HG03064 (cell line): ENCODE data around the gene ZNF236.
"Not testable (repeated sequence)": the region's sequence is repeated elsewhere in the genome, so short reads cannot be mapped to it uniquely, and the experiment has no call there.

Experiments used
- ATAC-seq: cut with Tn5 transposase; IDR thresholded peaks from one replicate; pipeline ENCODE4 v1.9.1; 2021; ENCODE audit warnings: low read depth; ENCODE audit not compliant: unreplicated experiment

Gene ZNF236

DNA sequence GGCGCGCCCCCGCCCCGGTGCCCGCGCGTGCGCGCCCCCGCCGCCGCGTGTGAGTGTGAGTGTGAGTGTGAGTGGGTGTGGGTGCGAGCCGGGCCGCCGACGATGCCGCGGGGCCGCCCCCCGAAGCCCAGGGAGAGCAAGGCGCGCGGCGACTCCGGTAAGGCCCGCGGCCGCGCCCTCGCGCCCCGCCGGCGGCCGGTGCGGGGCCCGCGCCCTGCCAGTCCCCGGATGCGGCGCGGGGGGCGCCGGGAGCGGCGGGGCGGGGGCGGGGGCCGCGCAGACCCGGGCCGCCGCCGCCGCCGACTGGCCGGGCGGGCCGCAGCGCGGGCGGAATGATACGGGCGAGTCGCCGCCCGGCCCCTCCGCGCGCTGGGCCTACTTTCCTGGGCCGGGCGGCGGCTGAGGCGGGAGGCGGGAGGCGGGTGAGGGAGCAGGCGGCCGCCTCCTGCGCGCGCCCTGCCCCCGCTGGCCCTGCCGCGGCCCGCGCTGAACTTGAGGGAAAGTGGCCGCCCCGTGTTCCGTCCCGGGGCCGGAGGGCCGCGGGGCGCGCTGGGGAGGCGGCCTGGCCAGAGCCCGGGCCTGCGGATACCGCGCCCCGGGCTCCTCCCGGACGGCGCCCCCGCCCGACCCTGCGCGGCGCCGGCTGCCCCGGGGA is at the start of gene ZNF236:
ZNF236 (plus strand) TSS at position 52 of the 655 bp plus-strand sequence; CDS start at position 103, 51 bp downstream.
- ATAC-seq: peak; percentile 45

DNA sequence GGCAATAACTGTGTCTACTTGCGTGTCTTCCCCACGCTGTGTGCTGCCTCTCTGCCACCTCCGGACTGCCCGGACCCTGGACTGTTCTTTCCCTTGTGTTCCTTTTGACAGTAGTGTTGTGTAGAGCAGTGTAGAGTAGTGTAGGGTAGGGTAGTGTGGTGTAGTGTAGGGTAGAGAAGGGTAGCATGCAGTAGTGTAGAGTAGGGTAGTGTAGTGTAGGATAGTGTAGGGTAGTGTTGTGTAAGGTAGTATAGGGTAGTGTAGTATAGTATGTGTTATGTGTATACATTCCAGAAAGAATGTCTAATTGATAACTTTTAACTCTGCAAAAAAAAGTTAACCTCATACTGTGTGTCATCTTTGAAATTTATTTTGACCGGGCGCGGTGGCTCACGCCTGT is 49.7 kb upstream of the ZNF236 start:
- no peak for ATAC-seq

DNA sequence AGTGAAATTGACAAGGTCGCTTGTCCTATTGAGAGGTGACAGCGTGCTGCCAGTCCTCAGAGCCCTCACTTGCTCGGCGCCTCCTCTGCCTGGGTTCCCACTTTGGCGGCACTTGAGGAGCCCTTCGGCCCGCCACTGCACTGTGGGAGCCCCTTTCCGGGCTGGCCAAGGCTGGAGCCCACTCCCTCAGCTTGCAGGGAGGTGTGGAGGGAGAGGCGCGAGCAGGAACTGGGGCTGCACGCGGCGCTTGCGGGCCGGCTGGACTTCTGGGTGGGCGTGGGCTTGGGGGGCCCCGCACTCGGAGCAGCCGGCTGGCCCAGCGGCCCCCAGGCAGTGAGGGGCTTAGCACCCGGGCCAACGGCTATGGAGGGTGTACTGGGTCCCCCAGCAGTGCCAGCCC is 45.3 kb upstream of the ZNF236 start:
- ATAC-seq: not testable (repeated sequence)

- ATAC-seq: no peak
Measured at GRCh38 chr18:76783786-76784484, 38.4 kb upstream of the ZNF236 start.

DNA sequence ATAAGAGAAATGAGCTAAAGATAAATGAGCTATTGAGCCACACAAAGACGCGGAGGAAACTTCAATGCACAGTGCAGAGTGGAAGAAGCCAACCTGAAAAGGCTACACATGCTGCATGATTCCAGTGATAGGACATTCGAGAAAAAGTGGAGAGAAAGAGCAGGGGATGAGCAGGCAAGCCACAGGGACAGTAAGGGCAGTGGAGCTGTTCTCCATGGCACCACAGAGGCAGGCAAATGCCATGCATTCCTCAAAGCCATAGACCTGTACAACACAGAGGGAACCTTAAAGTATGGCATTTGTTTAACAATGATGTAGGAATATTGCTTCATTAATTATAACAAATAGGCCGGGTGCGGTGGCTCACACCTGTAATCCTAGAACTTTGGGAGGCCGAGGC is 36.5 kb upstream of the ZNF236 start:
- no peak for ATAC-seq

GRCh38 chr18:76788571-76789317 is 33.6 kb upstream of the ZNF236 start:
- no peak for ATAC-seq

DNA sequence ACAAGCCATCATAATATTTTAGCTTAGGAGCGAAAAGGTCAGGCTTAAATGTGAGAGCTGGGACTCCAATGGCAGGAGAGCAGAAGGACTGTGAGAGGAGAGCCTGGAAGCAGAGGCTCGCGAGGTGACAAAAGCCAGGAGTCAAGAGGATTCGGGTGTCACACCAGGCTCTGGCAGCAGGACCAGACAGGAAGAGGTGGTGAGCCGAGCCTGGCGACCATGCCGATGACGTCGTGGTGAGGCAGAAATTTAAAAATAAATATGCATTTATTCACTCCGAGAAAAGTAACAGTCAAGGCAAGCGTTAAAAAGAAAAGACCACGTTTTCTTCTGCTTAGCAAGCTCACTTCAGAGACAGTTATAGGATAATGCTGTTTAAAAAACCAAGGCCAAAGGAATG is 31.3 kb upstream of the ZNF236 start:
- ATAC-seq: no peak

DNA sequence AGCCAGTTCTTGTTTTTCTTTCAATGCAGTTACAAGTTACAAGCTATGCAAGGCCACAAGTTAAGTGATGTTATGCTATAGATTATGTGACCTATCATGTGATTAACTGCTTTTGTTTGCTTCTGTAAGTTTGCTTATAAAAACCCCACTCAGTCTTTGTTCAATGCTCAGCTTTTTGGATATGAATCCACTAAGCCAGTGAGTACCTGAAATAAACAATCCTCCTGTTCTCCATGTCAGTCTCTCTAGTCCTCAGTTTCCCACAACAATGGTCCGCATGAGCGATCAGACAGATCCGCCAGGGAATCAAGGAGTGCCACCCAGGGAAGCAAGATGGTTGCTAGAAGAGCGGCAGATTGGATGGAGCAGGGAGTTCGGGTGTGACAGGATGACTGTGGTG is 30.7 kb upstream of the ZNF236 start:
- no peak for ATAC-seq

GRCh38 chr18:76794326-76794725 is 28.0 kb upstream of the ZNF236 start:
- ATAC-seq: no peak

DNA sequence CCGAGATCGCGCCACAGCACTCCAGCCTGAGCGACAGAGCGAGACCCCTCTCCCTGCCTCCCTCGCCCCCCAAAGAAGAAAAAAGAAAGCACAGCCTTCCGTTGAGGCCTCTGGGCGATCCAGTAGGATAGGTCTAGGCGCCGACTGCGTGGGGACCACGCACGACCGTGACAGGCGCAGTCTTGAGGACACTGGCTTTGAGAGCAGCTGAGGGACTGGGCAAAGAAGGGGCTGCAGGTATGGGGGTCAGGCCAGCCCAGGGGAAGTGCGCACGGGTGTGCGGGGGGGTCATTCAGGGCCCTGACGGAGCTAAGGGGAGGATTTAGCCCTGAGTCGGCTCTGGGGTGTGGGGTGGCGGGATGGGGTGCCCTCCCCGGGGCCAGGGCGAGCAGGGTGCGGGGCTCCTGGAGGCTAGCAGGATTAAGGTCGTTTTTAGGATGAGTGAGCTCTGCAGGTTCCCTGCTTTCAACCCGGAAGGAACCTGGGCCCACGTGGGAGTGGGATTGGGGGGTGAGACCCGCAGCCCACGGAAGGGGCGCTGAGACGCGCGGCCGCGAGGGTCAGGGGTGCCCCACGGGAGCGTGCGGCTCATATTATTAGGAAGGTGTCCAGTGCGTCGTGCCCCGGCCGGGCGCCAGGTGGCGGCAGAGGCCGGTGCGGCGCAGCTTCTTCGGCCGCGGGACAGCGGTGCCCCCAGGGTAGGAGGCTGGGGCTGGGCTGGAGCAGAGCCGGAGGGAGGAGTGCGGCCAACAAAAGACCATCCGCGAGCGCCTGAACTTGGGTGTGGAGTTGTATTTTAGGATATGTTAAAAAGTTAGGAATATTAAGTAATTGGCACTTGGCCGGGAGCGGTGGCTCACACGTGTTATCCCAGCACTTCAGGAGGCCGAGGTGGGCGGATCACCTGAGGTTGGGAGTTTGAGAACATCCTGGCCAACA is 20.5 kb upstream of the ZNF236 start:
- ATAC-seq: peak; percentile 91

GRCh38 chr18:76803413-76803812 is 18.9 kb upstream of the ZNF236 start:
- ATAC-seq: no peak

GRCh38 chr18:76803814-76804213 is 18.5 kb upstream of the ZNF236 start:
- ATAC-seq: no peak

DNA sequence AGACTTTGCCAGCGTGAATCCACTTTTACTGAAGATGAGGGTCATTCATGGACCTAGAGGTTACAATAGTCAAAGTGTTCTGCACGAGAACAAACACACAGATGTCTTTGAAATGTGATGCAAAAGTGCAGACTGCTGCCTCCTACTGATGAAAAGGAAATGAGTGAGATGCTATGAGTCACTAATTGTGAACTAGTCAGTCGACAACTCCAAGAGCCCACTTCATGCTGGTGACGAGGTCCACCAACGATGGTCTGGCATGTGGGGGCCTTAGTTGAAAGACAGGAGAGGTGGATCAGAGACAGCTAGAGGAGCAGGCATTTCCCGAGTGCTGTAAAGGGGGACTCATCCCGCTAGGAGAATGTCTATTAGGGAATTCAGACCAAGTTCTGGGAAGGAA is 17.1 kb upstream of the ZNF236 start:
- no peak for ATAC-seq

- no peak for ATAC-seq
Measured at GRCh38 chr18:76806301-76806700, 16.1 kb upstream of the ZNF236 start.

DNA sequence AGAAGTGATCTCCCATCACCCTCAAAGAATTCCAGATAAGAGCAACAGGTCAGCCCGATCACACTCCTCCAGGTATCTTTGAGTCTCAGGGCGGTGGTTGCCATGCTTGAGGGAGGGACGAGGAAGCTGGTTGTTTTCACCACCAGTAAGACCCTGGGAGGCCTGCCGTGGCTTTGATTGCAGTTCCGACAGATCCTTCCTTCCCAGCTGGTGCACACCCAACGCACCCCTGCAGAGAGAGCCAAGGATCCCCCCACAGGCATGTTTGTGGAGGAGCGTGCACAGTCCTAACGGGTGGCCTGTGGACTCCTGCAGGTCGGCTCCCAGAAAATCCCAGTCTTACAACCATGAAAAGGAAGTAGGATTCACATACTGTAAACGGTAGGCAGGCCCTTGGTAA is 13.8 kb upstream of the ZNF236 start:
- ATAC-seq: no peak

DNA sequence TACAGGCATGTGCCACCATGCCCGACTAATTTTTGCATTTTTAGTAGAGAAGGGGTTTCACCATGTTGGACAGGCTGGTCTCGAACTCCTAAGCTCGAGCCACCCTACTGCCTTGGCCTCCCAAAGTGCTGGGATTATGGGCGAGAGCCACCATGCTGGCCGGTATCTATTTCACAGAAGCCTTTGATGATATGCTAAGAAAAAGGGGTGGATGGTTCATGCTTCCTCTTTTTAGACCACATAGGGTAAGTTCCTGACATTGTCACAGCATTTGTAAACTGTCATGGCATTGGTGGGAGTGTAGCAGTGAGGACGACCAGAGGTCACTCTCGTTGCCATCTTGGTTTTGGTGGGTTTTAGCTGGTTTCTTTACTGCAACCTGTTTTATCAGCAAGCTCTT is 10.8 kb upstream of the ZNF236 start:
- ATAC-seq: not testable (repeated sequence)

DNA sequence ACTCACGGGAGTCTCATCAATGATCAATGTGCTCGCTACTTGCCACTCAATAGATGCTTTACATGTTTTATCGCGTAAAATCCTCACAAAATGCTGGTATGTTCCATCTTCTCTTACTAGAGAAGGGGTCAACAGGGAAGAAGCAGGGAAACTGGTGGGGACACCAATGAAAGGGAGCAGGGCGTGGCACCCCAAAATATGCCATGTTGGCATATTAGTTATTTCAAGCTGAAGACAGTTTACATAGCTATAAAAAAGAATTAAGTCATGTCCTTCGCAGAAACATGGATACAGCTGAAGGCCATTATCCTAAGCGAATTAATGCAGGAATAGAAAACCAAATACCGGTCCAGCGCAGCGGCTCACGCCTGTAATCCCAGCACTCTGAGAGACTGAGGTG is 8.1 kb upstream of the ZNF236 start:
- ATAC-seq: no peak

GRCh38 chr18:76816127-76816526 is 6.2 kb upstream of the ZNF236 start:
- no peak for ATAC-seq

DNA sequence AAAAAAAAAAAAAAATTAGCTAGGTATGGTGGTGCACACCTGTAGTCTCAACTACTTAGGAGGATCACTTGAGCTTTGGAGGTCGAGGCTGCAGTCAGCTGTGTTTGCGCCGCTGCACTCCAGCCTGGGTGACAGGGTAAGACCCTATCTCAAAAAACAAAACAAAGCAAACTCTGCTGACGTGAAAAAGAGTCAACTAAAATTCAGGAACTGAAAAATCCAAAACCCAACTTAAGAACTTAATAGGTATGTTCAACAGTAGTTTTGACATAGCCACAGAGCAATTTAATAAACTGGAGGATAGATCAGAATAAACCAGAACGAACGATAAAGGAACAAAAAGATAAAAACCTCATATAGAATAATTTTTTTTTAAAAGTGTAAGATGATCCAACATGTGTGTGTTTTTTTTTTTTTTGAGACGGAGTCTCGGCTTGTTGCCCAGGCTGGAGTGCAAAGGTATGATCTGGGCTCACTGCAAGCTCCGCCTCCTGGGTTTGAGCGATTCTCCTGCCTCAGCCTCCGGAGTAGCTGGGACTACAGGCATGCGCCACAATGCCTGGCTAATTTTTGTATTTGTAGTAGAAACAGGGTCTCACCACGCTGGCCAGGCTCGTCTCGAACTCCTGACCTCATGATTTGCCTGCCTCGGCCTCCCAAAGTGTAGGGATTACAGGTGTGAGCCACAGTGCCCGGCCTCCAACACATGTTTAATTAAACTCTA is 4.3 kb upstream of the ZNF236 start:
- ATAC-seq: no peak
